BJ (cell line): ENCODE measurements around the gene HAP1. TPM values are rescaled to one million over a fixed set of nuclear protein-coding genes. Genes with fewer than 3 reads are reported as not detected.

ENCODE experiments used
- CTCF ChIA-PET: fragments of 350-600 bp; formaldehyde crosslinking; extraction: SDS; loops from one replicate; lab custom pipeline; 2021; ENCODE audit warnings: antibody characterized with exemption, inconsistent platforms; lab: Yijun Ruan, JAX
- POLR2A ChIA-PET: fragments of 300-600 bp; sonication (Branson Sonifier 250); formaldehyde crosslinking; extraction: SDS; loops from one replicate; lab custom pipeline; 2021; ENCODE audit warnings: antibody characterized with exemption; lab: Charles Lee
- DNase-seq: peaks from one replicate; pipeline ENCODE4 v3.0.0-alpha.2; 2011; ENCODE audit warnings: low read depth
- H3K27me3 ChIP-seq: 2 replicates; pipeline ENCODE4 v1.6.0; 2011; ENCODE audit warnings: low read length; ENCODE audit not compliant: control insufficient read depth, insufficient read depth
- H3K36me3 ChIP-seq: 2 replicates; pipeline ENCODE4 v1.5.1; 2011; ENCODE audit warnings: low read length; ENCODE audit not compliant: control insufficient read depth, insufficient read depth
- H3K4me3 ChIP-seq: 2 replicates; pipeline ENCODE4 v1.5.1; 2011; ENCODE audit warnings: low read depth, mild to moderate bottlenecking, control low read depth, low read length
- CTCF ChIP-seq: IDR thresholded peaks from 2 replicates; pipeline ENCODE4 v1.5.1; 2011; ENCODE audit warnings: low read depth, mild to moderate bottlenecking, control low read depth, inconsistent platforms, low read length, moderate library complexity; ENCODE audit not compliant: insufficient read depth
- polyA plus RNA-seq: library from polyadenylated mRNA; depleted of rRNA; stranded (reverse); fragments of >200 nt; gene quantifications from 2 replicates; pipeline ENCODE4 v1.2.3, GENCODE V29; 2011

HAP1 gene
- polyA plus RNA-seq, 1 experiment: 0.10 TPM

GRCh38 chr17:41772586-41773189 is 38.2 kb upstream of the HAP1 start:
- H3K4me3 ChIP-seq: no peak overlapping the region
- POLR2A ChIA-PET: no interaction called here
- no peak for TF ChIP-seq CTCF
- CTCF ChIA-PET: interaction anchor here (1.4 kb wide), 2 partner anchors 14 to 28 kb away, joined by 4 to 7 read pairs; partner anchors contain the start of gene JUP
- no peak for DNase-seq
- H3K36me3 ChIP-seq: peaks cover 19% of the 10 kb centered on the region
- H3K27me3 ChIP-seq: no peaks in the 10 kb centered on the region

- ChIA-PET CTCF (interaction anchor here (1.4 kb wide), 1 partner anchor 15 kb away, joined by 4 read pairs; the partner anchor contains the start of gene JUP), POLR2A (no interaction called here)
- peaks cover 21% of the 10 kb centered on the region for H3K36me3 ChIP-seq
- H3K4me3 ChIP-seq: no peak overlapping the region
- no peak for TF ChIP-seq CTCF
- DNase-seq: no peak
- no peaks in the 10 kb centered on the region for H3K27me3 ChIP-seq
Measured at GRCh38 chr17:41772218-41772585, 37.8 kb upstream of the HAP1 start.

- CTCF ChIA-PET: no interaction called here
Measured at GRCh38 chr17:41771389-41772206, 37.2 kb upstream of the HAP1 start.

GRCh38 chr17:41769985-41770384 is 35.5 kb upstream of the HAP1 start:
- DNase-seq: no peak
- ChIA-PET POLR2A (no interaction called here), CTCF (interaction anchor here (1.0 kb wide), 1 partner anchor 39 kb away, joined by 3 read pairs; no protein-coding TSS in a partner anchor)
- no peak for TF ChIP-seq CTCF
- Histone ChIP-seq H3K4me3 (no peak overlapping the region), H3K36me3 (peaks cover 21% of the 10 kb centered on the region), H3K27me3 (no peaks in the 10 kb centered on the region)

More at GRCh38 chr17:41771389-41772206, 37.2 kb upstream of the HAP1 start:
- Histone ChIP-seq H3K36me3 (peaks cover 22% of the 10 kb centered on the region), H3K4me3 (no peak overlapping the region), H3K27me3 (no peaks in the 10 kb centered on the region)
- no peak for TF ChIP-seq CTCF
- no peak for DNase-seq
- POLR2A ChIA-PET: no interaction called here

GRCh38 chr17:41769346-41769862 is 35.0 kb upstream of the HAP1 start:
- DNase-seq: no peak
- CTCF ChIA-PET: no interaction called here
- Histone ChIP-seq H3K36me3 (peaks cover 26% of the 10 kb centered on the region), H3K4me3 (no peak overlapping the region), H3K27me3 (no peaks in the 10 kb centered on the region)
- no peak for TF ChIP-seq CTCF
- POLR2A ChIA-PET: no interaction called here
